Ishikawa (cell line): Measurements from ENCODE around the gene SDK1.

Source experiments
- CEBPB ChIP-seq: IDR thresholded peaks from 2 replicates; pipeline ENCODE4 v1.6.1; 2012
- FOXM1 ChIP-seq: IDR thresholded peaks from 2 replicates; pipeline ENCODE4 v1.6.1; 2012; ENCODE audit warnings: low read depth, borderline replicate concordance
- RAD21 ChIP-seq: IDR thresholded peaks from 2 replicates; pipeline ENCODE4 v1.6.1; 2012; ENCODE audit warnings: low read depth
- TAF1 ChIP-seq: IDR thresholded peaks from 2 replicates; pipeline ENCODE4 v1.6.1; 2012; ENCODE audit warnings: low read depth, mild to moderate bottlenecking
- TCF12 ChIP-seq: IDR thresholded peaks from 2 replicates; pipeline ENCODE4 v1.6.1; 2012; ENCODE audit warnings: low read depth
- YY1 ChIP-seq: IDR thresholded peaks from 2 replicates; pipeline ENCODE4 v1.6.1; 2012; ENCODE audit warnings: low read depth
- TF ChIP-seq, protein P1 (sequence below): IDR thresholded peaks from 2 replicates; pipeline ENCODE4 v1.6.1; 2012; ENCODE audit warnings: low read depth, mild to moderate bottlenecking

DNA sequence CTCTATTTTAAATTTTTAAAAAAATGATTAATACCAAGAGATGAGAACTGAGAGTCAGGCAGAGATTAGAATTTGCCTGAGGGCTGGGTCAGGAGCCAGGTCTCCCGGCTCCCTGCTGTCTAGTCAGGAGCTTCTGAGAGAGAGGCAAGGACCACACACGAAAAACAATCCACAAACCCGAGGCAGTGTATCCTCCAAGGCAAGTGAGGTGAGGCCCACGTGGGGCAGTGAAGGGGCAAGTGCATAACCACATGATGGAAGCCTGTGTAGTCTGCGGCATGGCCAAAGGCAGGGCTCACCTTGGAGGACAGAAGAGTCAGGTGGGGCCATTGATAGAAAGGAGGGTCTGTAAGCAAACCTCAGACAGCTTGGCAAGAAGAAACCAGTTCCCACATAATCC lies 839.9 kb downstream of the SDK1 start:
- TF ChIP-seq TCF12 (no peak), TAF1 (no peak), CEBPB (no peak), YY1 (no peak), FOXM1 (no peak), RAD21 (no peak)
- TF ChIP-seq, protein P1, sequence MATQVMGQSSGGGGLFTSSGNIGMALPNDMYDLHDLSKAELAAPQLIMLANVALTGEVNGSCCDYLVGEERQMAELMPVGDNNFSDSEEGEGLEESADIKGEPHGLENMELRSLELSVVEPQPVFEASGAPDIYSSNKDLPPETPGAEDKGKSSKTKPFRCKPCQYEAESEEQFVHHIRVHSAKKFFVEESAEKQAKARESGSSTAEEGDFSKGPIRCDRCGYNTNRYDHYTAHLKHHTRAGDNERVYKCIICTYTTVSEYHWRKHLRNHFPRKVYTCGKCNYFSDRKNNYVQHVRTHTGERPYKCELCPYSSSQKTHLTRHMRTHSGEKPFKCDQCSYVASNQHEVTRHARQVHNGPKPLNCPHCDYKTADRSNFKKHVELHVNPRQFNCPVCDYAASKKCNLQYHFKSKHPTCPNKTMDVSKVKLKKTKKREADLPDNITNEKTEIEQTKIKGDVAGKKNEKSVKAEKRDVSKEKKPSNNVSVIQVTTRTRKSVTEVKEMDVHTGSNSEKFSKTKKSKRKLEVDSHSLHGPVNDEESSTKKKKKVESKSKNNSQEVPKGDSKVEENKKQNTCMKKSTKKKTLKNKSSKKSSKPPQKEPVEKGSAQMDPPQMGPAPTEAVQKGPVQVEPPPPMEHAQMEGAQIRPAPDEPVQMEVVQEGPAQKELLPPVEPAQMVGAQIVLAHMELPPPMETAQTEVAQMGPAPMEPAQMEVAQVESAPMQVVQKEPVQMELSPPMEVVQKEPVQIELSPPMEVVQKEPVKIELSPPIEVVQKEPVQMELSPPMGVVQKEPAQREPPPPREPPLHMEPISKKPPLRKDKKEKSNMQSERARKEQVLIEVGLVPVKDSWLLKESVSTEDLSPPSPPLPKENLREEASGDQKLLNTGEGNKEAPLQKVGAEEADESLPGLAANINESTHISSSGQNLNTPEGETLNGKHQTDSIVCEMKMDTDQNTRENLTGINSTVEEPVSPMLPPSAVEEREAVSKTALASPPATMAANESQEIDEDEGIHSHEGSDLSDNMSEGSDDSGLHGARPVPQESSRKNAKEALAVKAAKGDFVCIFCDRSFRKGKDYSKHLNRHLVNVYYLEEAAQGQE, result no peak
